PC-3 (cell line): ENCODE measurements around the gene DUS3L. TPM values are rescaled to one million over a fixed set of nuclear protein-coding genes. Genes with fewer than 3 reads are reported as not detected.

ENCODE experiments used
- ATAC-seq: fragments of 200-7000 bp; cut with Tn5 transposase; 2 replicates; pipeline ENCODE4 v1.9.1; 2020; ENCODE audit warnings: mild to moderate bottlenecking, moderate library complexity
- BruUV-seq: library from RNA; stranded (reverse); fragments of 400-500 nt; replicated peaks from 2 replicates; lab custom pipeline; 2021; lab: Mats Ljungman, UMichigan
- CTCF ChIA-PET: fragments of 300-600 bp; sonication (Branson Sonifier 250); formaldehyde crosslinking; loops from one replicate; lab custom pipeline; 2022; ENCODE audit warnings: antibody characterized with exemption; lab: Charles Lee
- POLR2A ChIA-PET: fragments of 300-600 bp; sonication (Branson Sonifier 250); formaldehyde crosslinking; loops from one replicate; lab custom pipeline; 2022; ENCODE audit warnings: antibody characterized with exemption; ENCODE audit not compliant: unreplicated experiment; lab: Charles Lee
- DNase-seq: peaks from one replicate; pipeline ENCODE4 v3.0.0-alpha.2; 2015
- H2AFZ ChIP-seq: fragments of 300-600 bp; sonication (generic); 2 replicates; pipeline ENCODE4 v1.6.0; 2016; ENCODE audit warnings: antibody characterized with exemption, low read length
- H3F3A ChIP-seq: fragments of 300-600 bp; sonication (generic); one replicate; pipeline ENCODE4 v1.6.0; 2017; ENCODE audit warnings: antibody characterized with exemption, low read length, control low read depth, mild to moderate bottlenecking; ENCODE audit not compliant: unreplicated experiment
- H3K27ac ChIP-seq: fragments of 300-600 bp; sonication (generic); 2 replicates; pipeline ENCODE4 v1.5.1; 2016; ENCODE audit warnings: mild to moderate bottlenecking, low read length
- H3K27me3 ChIP-seq: fragments of 300-600 bp; sonication (generic); 2 replicates; pipeline ENCODE4 v1.6.1; 2016; ENCODE audit warnings: low read length, mixed read lengths
- H3K36me3 ChIP-seq: fragments of 300-600 bp; sonication (generic); 2 replicates; pipeline ENCODE4 v1.6.1; 2016; ENCODE audit warnings: low read depth, mixed run types, low read length, mixed read lengths
- H3K4me1 ChIP-seq: fragments of 300-600 bp; sonication (generic); 2 replicates; pipeline ENCODE4 v1.5.1; 2016; ENCODE audit warnings: low read length; ENCODE audit not compliant: insufficient read depth
- H3K4me2 ChIP-seq: fragments of 300-600 bp; sonication (generic); 2 replicates; pipeline ENCODE4 v1.6.0; 2016; ENCODE audit warnings: low read length
- H3K4me3 ChIP-seq: fragments of 300-600 bp; sonication (generic); 2 replicates; pipeline ENCODE4 v1.5.1; 2016; ENCODE audit warnings: mild to moderate bottlenecking, low read length, mixed read lengths
- H3K79me2 ChIP-seq: fragments of 300-600 bp; sonication (generic); 2 replicates; pipeline ENCODE4 v1.6.1; 2017; ENCODE audit warnings: low read length, mixed read lengths
- H3K9ac ChIP-seq: fragments of 300-600 bp; sonication (generic); 2 replicates; pipeline ENCODE4 v1.6.0; 2016; ENCODE audit warnings: mild to moderate bottlenecking, low read length
- H3K9me2 ChIP-seq: fragments of 300-600 bp; sonication (generic); replicated peaks from 2 replicates; pipeline ENCODE4 v1.6.1; 2016; ENCODE audit warnings: mixed run types, low read length, mixed read lengths
- H3K9me3 ChIP-seq: fragments of 300-600 bp; sonication (generic); 2 replicates; pipeline ENCODE4 v1.6.1; 2016; ENCODE audit warnings: low read length, mixed read lengths
- H4K20me1 ChIP-seq: fragments of 300-600 bp; sonication (generic); 2 replicates; pipeline ENCODE4 v1.6.1; 2016; ENCODE audit warnings: low read length, mixed read lengths
- CTCF ChIP-seq: fragments of 300-600 bp; sonication (generic); conservative IDR thresholded peaks from 2 replicates; pipeline ENCODE4 v1.5.1; 2017; ENCODE audit warnings: antibody characterized with exemption, low read depth, mild to moderate bottlenecking, low read length
- EZH2 ChIP-seq: fragments of 300-600 bp; sonication (generic); IDR thresholded peaks from one replicate; pipeline ENCODE4 v1.6.1; 2017; ENCODE audit warnings: antibody characterized with exemption, mild to moderate bottlenecking, low read length; ENCODE audit not compliant: unreplicated experiment
- EZH2phosphoT487 ChIP-seq: fragments of 300-600 bp; sonication (generic); IDR thresholded peaks from 2 replicates; pipeline ENCODE4 v1.6.1; 2018; ENCODE audit warnings: mild to moderate bottlenecking, antibody characterized with exemption, low read length, borderline replicate concordance
- intact Hi-C: fragments of 100-400 bp; cut with micrococcal nuclease; formaldehyde crosslinking; loops from 2 replicates; pipeline ENCODE4 v1.9.0; 2023
- total RNA-seq: library from RNA; depleted of rRNA; stranded (reverse); fragments of >200 nt; gene quantifications from 2 replicates; pipeline ENCODE4 v1.2.3, GENCODE V29; 2014

DUS3L gene
- total RNA-seq, 1 experiment from 2014 or later = 118 TPM

GRCh38 chr19:5786593-5787408 lies 4.2 kb downstream of the DUS3L start:
- intact Hi-C loops = no loop called here
- DNase-seq (no peak), ATAC-seq (no peak)
- Histone ChIP-seq H3K36me3 (peaks cover 45% of the 10 kb centered on the region), H3K4me2 (no peak overlapping the region), H3K27me3 (no peaks in the 10 kb centered on the region), H3K79me2 (peaks cover 15% of the 10 kb centered on the region), H3K9me3 (no peaks in the 10 kb centered on the region), H3K9me2 (no peaks in the 10 kb centered on the region), H3K4me3 (no peak overlapping the region), H2AFZ (no peak overlapping the region), H4K20me1 (0 out of 2 replicates have a peak, but pooled peaks cover 4% of the 10 kb centered on the region), H3K4me1 (peaks cover 8% of the 10 kb centered on the region), H3F3A (no peaks in the 10 kb centered on the region), H3K27ac (no peak overlapping the region), H3K9ac (no peak overlapping the region)
- no TSS peak for BruUV-seq
- ChIA-PET POLR2A (no interaction called here), CTCF (no interaction called here)
- TF ChIP-seq CTCF (no peak), EZH2 (no peak), EZH2phosphoT487 (no peak)

- H3K9ac ChIP-seq = no peak overlapping the region
- ChIA-PET CTCF (no interaction called here), POLR2A (no interaction called here)
- no peak overlapping the region for H3K4me3 ChIP-seq
- H4K20me1 ChIP-seq = 0 out of 2 replicates have a peak, but pooled peaks cover 4% of the 10 kb centered on the region
- no peak overlapping the region for H2AFZ ChIP-seq
- no peak for DNase-seq
- peaks cover 15% of the 10 kb centered on the region for H3K79me2 ChIP-seq
- H3K9me2 ChIP-seq = no peaks in the 10 kb centered on the region
- intact Hi-C loops = no loop called here
- no peaks in the 10 kb centered on the region for H3K9me3 ChIP-seq
- peaks cover 8% of the 10 kb centered on the region for H3K4me1 ChIP-seq
- H3K4me2 ChIP-seq = no peak overlapping the region
- no TSS peak for BruUV-seq
- H3K36me3 ChIP-seq = peaks cover 45% of the 10 kb centered on the region
- H3F3A ChIP-seq = no peaks in the 10 kb centered on the region
- TF ChIP-seq EZH2phosphoT487 = no peak
- TF ChIP-seq CTCF = no peak
- no peak for TF ChIP-seq EZH2
- no peak overlapping the region for H3K27ac ChIP-seq
- no peak for ATAC-seq
- H3K27me3 ChIP-seq = no peaks in the 10 kb centered on the region
These were observed 5.5 kb downstream of the DUS3L start for GRCh38 chr19:5785423-5785822.

DNA sequence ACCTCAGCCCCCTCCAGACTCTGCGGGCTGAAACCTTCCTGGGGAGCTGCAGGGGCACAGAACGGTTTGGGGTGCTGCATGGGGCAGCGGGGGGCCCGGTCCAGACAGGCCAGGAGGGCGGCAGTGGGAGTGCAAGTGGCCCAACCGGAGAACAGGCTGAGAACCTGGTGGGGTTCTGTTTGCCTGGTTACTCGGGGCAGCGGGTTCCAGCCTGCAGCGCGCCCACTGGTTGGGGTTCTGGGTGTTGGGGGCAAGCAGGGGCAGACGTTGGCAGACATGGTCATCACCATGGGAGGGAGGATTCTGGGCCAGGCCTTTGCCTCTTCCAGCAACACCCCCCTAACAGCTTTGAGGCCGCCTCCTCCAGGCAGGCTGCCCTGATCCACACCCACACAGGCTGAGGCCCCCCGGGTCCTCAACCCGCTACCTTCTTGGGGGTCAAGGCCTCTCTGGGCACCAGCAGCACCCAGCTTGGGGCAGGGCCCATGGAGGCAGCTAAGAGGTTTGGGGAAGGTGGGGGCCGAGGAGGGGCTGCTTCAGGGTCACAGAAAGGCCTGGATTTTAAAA lies 6.3 kb downstream of the DUS3L start, which contains the start of gene PRR22:
Gene PRR22 (minus strand): TSS at position 166 of the 567 bp plus-strand sequence. CDS start 86 bp downstream, at position 80.
- no peak within 1 kb of the TSS for H3K4me3 ChIP-seq
- no peak within 1 kb of the TSS for H3K9ac ChIP-seq
- CTCF ChIA-PET = no interaction called here
- H3K79me2 ChIP-seq = peaks cover 8% of the 10 kb centered on the region
- TF ChIP-seq EZH2 = no peak
- no peak for TF ChIP-seq CTCF
- H3F3A ChIP-seq = no peaks in the 10 kb centered on the region
- H4K20me1 ChIP-seq = no peaks in the 10 kb centered on the region
- peaks cover 1% of the 10 kb centered on the region; the same call in 1 of the 2 replicates for H3K4me1 ChIP-seq
- no peak for DNase-seq
- POLR2A ChIA-PET = no interaction called here
- H3K9me2 ChIP-seq = no peaks in the 10 kb centered on the region
- H3K36me3 ChIP-seq = peaks cover 39% of the 10 kb centered on the region
- intact Hi-C loops = no loop called here
- H3K9me3 ChIP-seq = no peaks in the 10 kb centered on the region
- no TSS peak for BruUV-seq
- no peaks in the 10 kb centered on the region for H3K27me3 ChIP-seq
- H3K27ac ChIP-seq = no peak within 1 kb of the TSS
- no peak within 1 kb of the TSS for H2AFZ ChIP-seq
- ATAC-seq = no peak
- H3K4me2 ChIP-seq = no peak within 1 kb of the TSS
